Stimulated activated CD4-positive, alpha-beta T cell treated with anti-CD3 and anti-CD28 coated beads, TNF-alpha, amount 100 ng/mL, for 4 hours (primary cell): ENCODE data around the gene CETN2.
"Not testable (repeated sequence)": the region's sequence is repeated elsewhere in the genome, so short reads cannot be mapped to it uniquely, and the experiment has no call there.

Experiments used
- DNase-seq, 3 experiments: peaks; one replicate each; pipeline ENCODE4 v3.0.0-alpha.2; 2020; ENCODE audit warnings: low read depth in 3 of 3

The CETN2 gene

GRCh38 chrX:152832520-152832919 lies 2.0 kb upstream of the CETN2 start:
- DNase-seq: no peak

- no peak for DNase-seq
Observed at GRCh38 chrX:152831391-152831790, 834 bp upstream of the CETN2 start.

- DNase-seq: no peak
Observed at GRCh38 chrX:152824841-152825374, 5.6 kb downstream of the CETN2 start.

- no peak for DNase-seq
Observed at GRCh38 chrX:152823657-152824056, 6.9 kb downstream of the CETN2 start.

GRCh38 chrX:152822383-152823086 lies 8.0 kb downstream of the CETN2 start:
- DNase-seq: no peak

GRCh38 chrX:152821145-152821765 lies 9.3 kb downstream of the CETN2 start:
- DNase-seq: no peak

- no peak for DNase-seq
Observed at GRCh38 chrX:152819732-152820131, 10.8 kb downstream of the CETN2 start.

- no peak for DNase-seq
Observed at GRCh38 chrX:152819266-152819665, 11.3 kb downstream of the CETN2 start.

- DNase-seq: no peak
Observed at GRCh38 chrX:152818356-152818755, 12.2 kb downstream of the CETN2 start.

GRCh38 chrX:152817078-152817764 lies 13.3 kb downstream of the CETN2 start:
- DNase-seq: no peak

- DNase-seq: no peak
Observed at GRCh38 chrX:152814048-152814447, 16.5 kb downstream of the CETN2 start.

GRCh38 chrX:152813206-152813605 lies 17.4 kb downstream of the CETN2 start:
- DNase-seq: no peak

GRCh38 chrX:152810403-152810802 lies 20.2 kb downstream of the CETN2 start:
- no peak for DNase-seq

- DNase-seq: no peak
Observed at GRCh38 chrX:152806035-152806434, 24.5 kb downstream of the CETN2 start.

- no peak for DNase-seq
Observed at GRCh38 chrX:152798945-152799344, 31.6 kb downstream of the CETN2 start.

GRCh38 chrX:152787062-152787461 lies 43.5 kb downstream of the CETN2 start:
- not testable (repeated sequence) for DNase-seq
